HCT116 (cell line): ENCODE data around the gene WNK2. TPM values are rescaled to one million over a fixed set of nuclear protein-coding genes. Genes with fewer than 3 reads are reported as not detected.

ENCODE experiments used
- ATAC-seq: fragments of 200-7000 bp; cut with Tn5 transposase; 2 replicates; pipeline ENCODE4 v1.9.1; 2020; ENCODE audit warnings: mild to moderate bottlenecking, moderate library complexity
- BruUV-seq: library from RNA; stranded (reverse); fragments of 400-500 nt; replicated peaks from 2 replicates; lab custom pipeline; 2021; lab: Mats Ljungman, UMichigan
- CTCF ChIA-PET: fragments of 300-600 bp; sonication (Branson Sonifier 250); formaldehyde crosslinking; loops from one replicate; lab custom pipeline; 2021; ENCODE audit warnings: antibody characterized with exemption; lab: Charles Lee
- POLR2A ChIA-PET: fragments of 300-600, 350-600 bp; sonication (Branson Sonifier 250); formaldehyde crosslinking; loops from one replicate; lab custom pipeline; 2021; ENCODE audit warnings: antibody characterized with exemption; lab: Charles Lee
- RAD21 ChIA-PET, 2 experiments: fragments of 300-600 bp; sonication (Branson Sonifier 250); formaldehyde crosslinking; loops; one replicate each; lab custom pipeline; 2023; ENCODE audit warnings: low total read pairs in 2 of 2; ENCODE audit not compliant: uncharacterized antibody in 2 of 2, unreplicated experiment in 2 of 2, low non-redundant PET in 1 of 2; lab: Charles Lee
- DNase-seq: peaks from one replicate; pipeline ENCODE4 v3.0.0-alpha.2; 2010; ENCODE audit warnings: low read depth, low spot score
- H2AFZ ChIP-seq: fragments of 200-600 bp; shearing (Covaris generic), sonication (generic); 2 replicates; pipeline ENCODE4 v1.6.1; 2017; ENCODE audit warnings: low read depth, mixed run types, mixed read lengths, antibody characterized with exemption, low read length; ENCODE audit not compliant: poor library complexity, severe bottlenecking
- H3K27ac ChIP-seq: 2 replicates; pipeline ENCODE4 v1.5.1; 2012; ENCODE audit warnings: low read depth, low read length
- H3K27me3 ChIP-seq: fragments of 200-600 bp; sonication (generic); 2 replicates; pipeline ENCODE4 v1.6.1; 2016; ENCODE audit warnings: mixed run types, low read length, mixed read lengths; ENCODE audit not compliant: insufficient read depth
- H3K36me3 ChIP-seq, 2 experiments: fragments of 200-500 bp in 1 of 2; fragments of 200-600 bp in 1 of 2; sonication (Bioruptor generic) in 1 of 2; sonication (generic) in 1 of 2; 2 replicates each; pipeline versions ENCODE4 v1.5.1 to v1.6.1; 2014 to 2016; ENCODE audit warnings: low read length in 2 of 2, inconsistent platforms in 1 of 2, mixed read lengths in 1 of 2, mixed run types in 1 of 2; ENCODE audit not compliant: insufficient read depth in 2 of 2, control insufficient read depth in 1 of 2
- H3K4me1 ChIP-seq, 2 experiments: fragments of 200-600 bp in 1 of 2; sonication (generic) in 1 of 2; 2 replicates each; pipeline versions ENCODE4 v1.5.1 to v1.6.1; 2012 to 2017; ENCODE audit warnings: low read length in 2 of 2, inconsistent platforms in 1 of 2, mild to moderate bottlenecking in 1 of 2, mixed read lengths in 1 of 2, mixed run types in 1 of 2, moderate library complexity in 1 of 2; ENCODE audit not compliant: insufficient read depth in 2 of 2, control insufficient read depth in 1 of 2
- H3K4me2 ChIP-seq: fragments of 200-600 bp; sonication (generic); 2 replicates; pipeline ENCODE4 v1.6.1; 2017; ENCODE audit warnings: mixed run types, low read length, mixed read lengths
- H3K4me3 ChIP-seq, 2 experiments: fragments of 200-600 bp in 1 of 2; sonication (generic) in 1 of 2; replicated peaks in 1 of 2; 2 replicates each; pipeline ENCODE4 v1.5.1; 2011 to 2016; ENCODE audit warnings: low read length in 2 of 2, control low read depth in 1 of 2, low read depth in 1 of 2, mild to moderate bottlenecking in 1 of 2, mixed read lengths in 1 of 2, mixed run types in 1 of 2
- H3K79me2 ChIP-seq: fragments of 200-600 bp; sonication (generic); 2 replicates; pipeline ENCODE4 v1.6.1; 2017; ENCODE audit warnings: mild to moderate bottlenecking, mixed run types, low read length, moderate library complexity, mixed read lengths; ENCODE audit not compliant: insufficient read depth
- H3K9ac ChIP-seq: fragments of 200-600 bp; sonication (generic); 2 replicates; pipeline ENCODE4 v1.6.1; 2016; ENCODE audit warnings: low read length, mixed read lengths
- H3K9me2 ChIP-seq: fragments of 200-600 bp; sonication (generic), shearing (Covaris generic); 2 replicates; pipeline ENCODE4 v1.6.1; 2017; ENCODE audit warnings: mixed run types, mild to moderate bottlenecking, moderate library complexity; ENCODE audit not compliant: insufficient read depth
- H3K9me3 ChIP-seq, 2 experiments: fragments of 200-500 bp in 1 of 2; fragments of 200-600 bp in 1 of 2; sonication (Bioruptor generic) in 1 of 2; sonication (generic) in 1 of 2; 2 replicates each; pipeline ENCODE4 v1.6.1; 2014 to 2017; ENCODE audit warnings: low read length in 2 of 2, mixed read lengths in 2 of 2, inconsistent platforms in 1 of 2, low read depth in 1 of 2, mild to moderate bottlenecking in 1 of 2, mixed run types in 1 of 2, moderate library complexity in 1 of 2; ENCODE audit not compliant: control insufficient read depth in 1 of 2, insufficient read depth in 1 of 2
- H4K20me1 ChIP-seq: fragments of 200-600 bp; sonication (generic), shearing (Covaris generic); 2 replicates; pipeline ENCODE4 v1.6.1; 2017; ENCODE audit warnings: mixed run types, mild to moderate bottlenecking, moderate library complexity; ENCODE audit not compliant: insufficient read depth
- ATF3 ChIP-seq: IDR thresholded peaks from 2 replicates; pipeline ENCODE4 v1.6.1; 2012
- EGR1 ChIP-seq: IDR thresholded peaks from 2 replicates; pipeline ENCODE4 v1.6.1; 2012; ENCODE audit warnings: low read depth
- EZH2 ChIP-seq: fragments of 200-600 bp; sonication (generic); IDR thresholded peaks from 2 replicates; pipeline ENCODE4 v1.6.1; 2017; ENCODE audit warnings: antibody characterized with exemption, mixed run types
- EZH2phosphoT487 ChIP-seq: fragments of 200-600 bp; IDR thresholded peaks from 2 replicates; pipeline ENCODE4 v1.6.1; 2018; ENCODE audit warnings: antibody characterized with exemption, borderline replicate concordance
- RAD21 ChIP-seq: IDR thresholded peaks from 2 replicates; pipeline ENCODE4 v1.6.1; 2012; ENCODE audit warnings: low read depth, mild to moderate bottlenecking
- REST ChIP-seq: IDR thresholded peaks from 2 replicates; pipeline ENCODE4 v1.6.1; 2012; ENCODE audit warnings: low read depth
- SRF ChIP-seq: IDR thresholded peaks from 2 replicates; pipeline ENCODE4 v1.6.1; 2012; ENCODE audit warnings: low read depth
- TCF7L2 ChIP-seq: IDR thresholded peaks from 2 replicates; pipeline ENCODE4 v1.7.0; 2011; ENCODE audit warnings: borderline replicate concordance, inconsistent platforms; ENCODE audit not compliant: insufficient read depth, insufficient read length; ENCODE audit errors: extremely low read depth
- ZBTB33 ChIP-seq: IDR thresholded peaks from 2 replicates; pipeline ENCODE4 v1.6.1; 2011; ENCODE audit warnings: mild to moderate bottlenecking, low read length, moderate library complexity; ENCODE audit not compliant: insufficient replicate concordance; ENCODE audit errors: extremely low read depth
- ZNF274 ChIP-seq: fragments of 200-500 bp; sonication (Bioruptor generic); IDR thresholded peaks from 2 replicates; pipeline ENCODE4 v1.6.1; 2014; ENCODE audit warnings: mild to moderate bottlenecking, low read depth, low read length, inconsistent platforms
- intact Hi-C: fragments of 100-400 bp; cut with micrococcal nuclease; formaldehyde crosslinking; loops from 2 replicates; pipeline ENCODE4 v1.10.0; 2022
- total RNA-seq: library from RNA; stranded (reverse); gene quantifications from one replicate; pipeline ENCODE4 v1.2.1, GENCODE V29; 2021; ENCODE audit not compliant: unreplicated experiment

Gene WNK2
- total RNA-seq, 1 experiment from 2014 or later, result 24.4 TPM

GRCh38 chr9:93292288-93292615 is 108.3 kb downstream of the WNK2 start:
- BruUV-seq, result no TSS peak
- CTCF ChIA-PET, result no interaction called here
- DNase-seq, result no peak
- Histone ChIP-seq H3K27me3 (no peaks in the 10 kb centered on the region), H3K4me1 (no peaks in the 10 kb centered on the region), H4K20me1 (no peaks in the 10 kb centered on the region), H3K4me2 (no peak overlapping the region), H3K27ac (no peak overlapping the region), H3K9ac (no peak overlapping the region), H3K36me3 (no peaks in the 10 kb centered on the region), H3K4me3 (no peak overlapping the region), H3K9me3 (no peaks in the 10 kb centered on the region), H3K9me2 (no peaks in the 10 kb centered on the region), H3K79me2 (no peaks in the 10 kb centered on the region), H2AFZ (no peak overlapping the region)
- TF ChIP-seq SRF (no peak), ATF3 (no peak), EZH2phosphoT487 (no peak), EGR1 (no peak), TCF7L2 (no peak), EZH2 (no peak), RAD21 (no peak), ZBTB33 (no peak), ZNF274 (no peak), REST (no peak)
- no peak for ATAC-seq
- intact Hi-C loops, result no loop called here
- POLR2A ChIA-PET, result no interaction called here
- RAD21 ChIA-PET, result no interaction called here
